ENCODE data around the gene FBXO39.
"Not testable (repeated sequence)": the region's sequence is repeated elsewhere in the genome, so short reads cannot be mapped to it uniquely, and the experiment has no call there.

Gene FBXO39

DNA sequence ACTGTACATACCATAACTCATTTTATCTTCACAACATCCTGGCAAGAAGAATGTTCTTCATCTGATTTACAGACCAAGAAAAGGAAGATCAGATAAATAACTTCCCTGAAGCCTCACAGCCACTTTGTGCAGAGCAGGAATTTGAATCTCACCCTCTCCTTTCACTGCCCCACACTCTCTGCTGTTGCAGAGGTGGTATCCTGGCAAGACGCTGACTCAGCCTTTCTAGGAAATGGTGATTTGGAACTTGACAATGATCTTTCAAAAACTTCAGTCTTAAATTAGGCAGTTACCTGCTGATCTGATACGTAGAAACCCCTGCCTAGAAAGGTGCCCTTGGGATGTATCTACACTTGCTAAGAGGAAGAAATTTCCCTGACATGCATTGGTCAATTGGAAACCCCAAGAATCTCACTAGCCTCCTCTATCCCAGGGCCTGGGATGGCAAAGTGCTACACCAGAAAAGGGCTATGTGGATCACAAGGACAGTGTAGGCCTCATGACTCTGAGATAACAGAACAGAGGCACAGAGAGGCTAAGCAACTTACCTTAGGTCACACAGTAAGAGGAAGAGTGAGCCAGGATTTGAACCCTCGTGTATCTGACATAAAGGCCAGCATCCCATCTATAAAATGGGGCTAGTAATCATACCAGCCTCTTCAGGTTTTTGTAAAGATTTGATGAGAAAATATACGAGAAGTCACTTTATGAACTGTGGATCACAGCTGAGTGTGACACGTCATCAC lies 17.9 kb downstream of the FBXO39 start:
- FAIRE-seq = no peak

DNA sequence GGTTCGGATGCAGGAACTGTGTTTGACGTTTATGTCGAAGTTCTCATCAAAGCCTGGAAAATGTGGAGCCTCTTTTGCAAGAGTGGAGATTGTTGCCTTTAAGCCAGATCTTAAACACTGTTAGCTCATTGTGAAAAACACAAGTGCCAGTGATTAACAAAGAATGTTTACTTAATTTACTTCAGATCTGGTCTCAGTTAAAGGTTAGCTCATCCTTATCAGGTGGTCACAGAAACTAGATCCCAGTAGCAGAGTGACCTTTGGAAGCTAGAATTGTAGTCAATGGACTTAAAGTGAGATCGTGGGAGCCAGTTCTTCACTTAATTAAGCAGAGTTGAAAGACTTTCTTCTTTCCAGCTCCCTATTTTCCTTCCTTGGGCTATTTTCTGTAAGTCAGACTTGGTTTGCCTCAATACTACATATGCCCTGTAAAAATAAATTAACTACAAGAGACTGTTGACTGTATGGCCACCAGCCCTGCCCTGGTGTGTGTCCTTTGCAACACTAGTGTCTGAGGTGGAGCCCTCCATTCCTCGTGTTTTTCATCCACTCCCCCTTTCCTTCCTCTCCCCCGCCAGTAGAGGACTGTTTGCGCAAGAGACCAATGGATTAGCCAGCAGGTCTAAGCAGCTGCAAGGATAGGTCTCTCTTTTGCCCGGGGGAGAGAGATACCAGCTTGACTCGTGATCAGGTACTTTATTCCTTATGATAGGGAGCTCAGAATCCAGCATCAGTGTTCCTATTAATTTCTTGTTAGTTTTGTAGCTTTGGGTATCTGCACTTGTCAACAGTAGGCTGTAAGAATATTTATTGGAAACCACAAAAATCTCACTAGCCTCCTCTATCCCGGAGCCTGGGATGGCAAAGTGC lies 20.2 kb downstream of the FBXO39 start:
- FAIRE-seq = no peak

GRCh38 chr17:6796887-6797490 lies 21.0 kb downstream of the FBXO39 start:
- no peak for FAIRE-seq

DNA sequence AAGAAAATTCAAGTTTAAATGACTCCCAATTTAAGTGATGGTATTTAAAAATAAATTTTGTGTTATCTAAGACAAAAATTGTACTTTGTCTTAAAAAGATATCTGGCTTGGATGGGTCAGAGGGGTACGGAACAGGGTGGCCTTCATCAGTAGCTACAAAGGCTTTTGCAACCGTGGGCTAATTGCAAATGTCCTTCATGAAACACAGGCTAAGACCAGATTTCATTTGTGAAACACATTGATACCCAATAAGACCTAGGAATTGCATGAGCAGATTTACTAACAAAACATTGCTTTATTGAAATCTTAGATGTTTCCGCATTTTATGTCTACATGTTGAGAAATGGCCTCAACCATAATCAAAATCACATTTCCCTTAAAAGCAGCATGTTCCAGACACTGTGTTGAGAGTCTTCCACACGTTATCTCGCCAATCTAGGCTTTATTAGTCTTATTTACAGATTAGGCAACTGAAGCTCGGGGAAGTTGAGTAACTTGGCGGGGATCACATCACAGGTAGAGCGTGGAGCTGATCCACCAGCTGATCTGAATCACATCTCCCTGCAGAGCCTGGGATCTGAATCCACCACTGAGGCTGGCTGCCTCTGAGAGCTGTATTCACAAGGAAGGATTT lies 21.8 kb downstream of the FBXO39 start:
- no peak for FAIRE-seq

DNA sequence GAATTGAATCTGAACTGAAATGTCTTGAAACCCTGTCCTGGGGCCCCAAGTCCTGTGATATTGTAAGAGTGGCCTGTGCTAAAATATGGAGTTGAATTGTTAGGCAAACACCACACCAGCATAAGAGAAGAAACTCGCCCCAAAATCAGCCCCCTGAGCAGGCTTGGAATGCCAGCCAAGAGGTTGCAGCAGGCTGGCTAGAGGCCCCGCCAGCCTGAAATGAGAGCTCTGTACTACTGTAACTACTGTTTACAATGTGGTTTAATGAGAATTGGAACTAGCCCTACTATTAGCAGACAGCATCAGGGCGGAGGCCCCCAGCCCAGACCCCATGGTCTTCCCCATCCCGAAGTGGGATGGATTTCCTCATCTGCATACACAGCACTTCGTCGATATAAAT lies 23.7 kb downstream of the FBXO39 start:
- FAIRE-seq = no peak

- FAIRE-seq = no peak
Measured at GRCh38 chr17:6800422-6801027, 24.5 kb downstream of the FBXO39 start.

GRCh38 chr17:6811510-6811909 lies 35.5 kb downstream of the FBXO39 start:
- no peak for FAIRE-seq

GRCh38 chr17:6812295-6812694 lies 36.3 kb downstream of the FBXO39 start:
- no peak for FAIRE-seq

- FAIRE-seq = no peak
Measured at GRCh38 chr17:6815775-6816174, 39.8 kb downstream of the FBXO39 start.

DNA sequence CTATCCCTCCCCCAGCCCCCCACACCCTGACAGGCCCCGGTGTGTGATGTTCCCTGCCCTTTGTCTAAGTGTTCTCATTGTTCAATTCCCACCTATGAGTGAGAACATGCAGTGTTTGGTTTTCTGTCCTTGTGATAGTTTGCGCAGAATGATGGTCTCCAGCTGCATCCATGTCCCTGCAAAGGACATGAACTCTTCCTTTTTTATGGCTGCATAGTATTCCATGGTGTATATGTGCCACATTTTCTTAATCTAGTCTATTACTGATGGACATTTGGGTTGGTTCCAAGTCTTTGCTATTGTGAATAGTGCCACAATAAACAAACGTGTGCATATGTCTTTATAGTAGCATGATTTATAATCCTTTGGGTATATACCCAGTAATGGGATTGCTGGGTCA lies 40.4 kb downstream of the FBXO39 start:
- not testable (repeated sequence) for FAIRE-seq

- FAIRE-seq = no peak
Measured at GRCh38 chr17:6818938-6819337, 42.9 kb downstream of the FBXO39 start.

DNA sequence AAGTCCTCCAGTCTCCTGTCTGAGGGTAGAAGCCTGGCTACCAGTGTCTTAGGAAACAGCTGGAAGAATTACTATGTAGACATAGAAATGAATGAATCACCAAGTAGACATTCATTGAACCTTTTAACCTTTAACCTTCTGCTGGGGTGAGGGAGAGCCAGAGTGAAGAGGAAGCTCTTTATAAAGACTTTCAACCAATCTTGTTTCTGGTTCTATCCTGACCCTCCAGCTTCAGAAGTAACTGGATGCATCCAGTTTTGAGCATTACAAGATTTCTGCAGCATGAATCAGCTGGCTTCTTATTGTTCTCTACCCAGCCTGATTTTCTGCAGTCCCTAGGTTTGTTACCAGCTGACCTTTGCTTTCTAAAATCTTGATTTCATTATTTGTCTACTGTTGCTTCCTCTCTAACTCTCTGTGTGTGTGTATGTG lies 47.0 kb downstream of the FBXO39 start:
- FAIRE-seq = no peak

DNA sequence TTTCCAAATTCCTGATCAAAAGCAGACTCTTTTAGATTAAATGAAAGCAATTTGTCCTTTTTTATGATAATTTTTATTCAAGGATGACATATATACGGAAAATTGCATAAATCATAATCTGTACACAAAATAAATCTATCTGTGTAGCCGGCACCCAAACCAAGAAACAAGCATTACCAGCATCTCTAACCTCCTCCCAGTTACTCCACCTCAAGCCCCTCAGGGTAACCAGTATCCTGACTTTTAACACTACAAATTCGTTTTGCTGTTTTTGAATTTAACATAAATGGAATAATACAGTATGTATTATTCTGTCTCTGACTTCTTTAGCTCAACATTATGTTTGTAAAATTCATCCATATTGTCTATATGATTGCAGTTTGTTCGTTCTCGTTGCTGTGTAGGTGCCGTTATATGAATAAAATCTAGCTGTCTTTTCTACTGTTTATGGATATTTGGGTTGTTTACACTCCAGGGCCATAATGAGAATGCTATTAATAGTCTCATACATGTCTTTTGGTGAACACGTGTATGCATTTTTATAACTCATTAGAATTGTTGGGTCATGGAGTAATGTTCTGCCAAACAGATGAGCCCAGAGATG lies 54.5 kb downstream of the FBXO39 start:
- FAIRE-seq = no peak

DNA sequence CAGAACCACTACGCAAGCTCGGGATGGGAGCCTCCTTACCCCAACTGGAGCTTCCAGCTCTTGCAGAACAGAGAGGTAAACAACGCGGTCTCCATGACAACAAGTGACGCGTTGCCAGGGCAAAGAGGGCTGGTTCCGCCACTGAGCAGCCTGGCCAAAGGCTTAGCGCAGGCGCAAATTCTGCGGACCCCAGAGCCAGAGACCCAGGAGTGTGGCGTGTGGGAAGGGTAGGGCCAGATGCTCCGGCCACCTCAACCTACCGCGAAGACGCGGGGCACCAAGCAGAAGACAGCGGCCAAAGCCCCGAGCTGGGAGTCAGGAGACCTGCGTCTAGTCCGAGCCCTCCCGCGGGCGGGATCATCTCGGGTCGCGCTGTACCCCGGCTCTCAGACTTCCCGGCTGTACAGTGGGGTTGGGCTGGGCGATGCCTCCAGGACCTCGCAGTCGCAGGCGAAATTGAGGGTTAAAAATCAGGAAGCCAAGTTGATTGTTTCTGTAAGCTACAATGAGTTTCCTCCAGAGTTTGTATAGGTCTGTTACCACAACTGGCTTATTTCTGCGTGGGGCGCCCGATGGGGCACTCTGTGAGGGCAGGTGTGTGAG lies 55.7 kb downstream of the FBXO39 start, which contains the start of gene TEKT1:
TEKT1 (minus strand) TSS at position 69 of the 603 bp plus-strand sequence. CDS start 1,353 bp downstream, outside the sequence.
- no peak for FAIRE-seq

Measured in TTC549 (cell line).